GM18867 (cell line): Measurements from ENCODE around the gene EHMT1.

Experiments
- ATAC-seq: cut with Tn5 transposase; IDR thresholded peaks from one replicate; pipeline ENCODE4 v1.9.1; 2021; ENCODE audit warnings: mild to moderate bottlenecking, moderate library complexity; ENCODE audit not compliant: unreplicated experiment

The EHMT1 gene

GRCh38 chr9:137734181-137734580 lies 115.4 kb downstream of the EHMT1 start:
- ATAC-seq = no peak

GRCh38 chr9:137738182-137738696 lies 119.4 kb downstream of the EHMT1 start:
- peak; percentile 81 for ATAC-seq

GRCh38 chr9:137738703-137739102 lies 119.9 kb downstream of the EHMT1 start:
- no peak for ATAC-seq

- no peak for ATAC-seq
Observed at GRCh38 chr9:137739371-137740309, 120.8 kb downstream of the EHMT1 start.

- ATAC-seq = no peak
Observed at GRCh38 chr9:137740312-137740711, 121.5 kb downstream of the EHMT1 start.

- ATAC-seq = no peak
Observed at GRCh38 chr9:137741330-137741729, 122.5 kb downstream of the EHMT1 start.

GRCh38 chr9:137742698-137743097 lies 123.9 kb downstream of the EHMT1 start:
- no peak for ATAC-seq

- ATAC-seq = no peak
Observed at GRCh38 chr9:137743695-137744094, 124.9 kb downstream of the EHMT1 start.

GRCh38 chr9:137744632-137745183 lies 125.9 kb downstream of the EHMT1 start:
- ATAC-seq = peak; percentile 34

GRCh38 chr9:137745541-137745991 lies 126.8 kb downstream of the EHMT1 start:
- ATAC-seq = peak; percentile 58

GRCh38 chr9:137748311-137748710 lies 129.5 kb downstream of the EHMT1 start:
- no peak for ATAC-seq

- ATAC-seq = no peak
Observed at GRCh38 chr9:137748741-137749140, 129.9 kb downstream of the EHMT1 start.

GRCh38 chr9:137749511-137749910 lies 130.7 kb downstream of the EHMT1 start:
- no peak for ATAC-seq

- ATAC-seq = no peak
Observed at GRCh38 chr9:137750007-137750406, 131.2 kb downstream of the EHMT1 start.

- no peak for ATAC-seq
Observed at GRCh38 chr9:137750566-137750965, 131.8 kb downstream of the EHMT1 start.

GRCh38 chr9:137751616-137752015 lies 132.8 kb downstream of the EHMT1 start:
- ATAC-seq = no peak

- ATAC-seq = no peak
Observed at GRCh38 chr9:137752426-137752825, 133.6 kb downstream of the EHMT1 start.

GRCh38 chr9:137753192-137753765 lies 134.5 kb downstream of the EHMT1 start:
- no peak for ATAC-seq

- ATAC-seq = no peak
Observed at GRCh38 chr9:137755261-137755927, 136.6 kb downstream of the EHMT1 start.

GRCh38 chr9:137756045-137756744 lies 137.4 kb downstream of the EHMT1 start:
- ATAC-seq = no peak
